Stimulated activated CD4-positive, alpha-beta T cell treated with anti-CD3 and anti-CD28 coated beads, Interleukin-1b, Interleukin-23, amount 100 ng/mL, for 24 hours (primary cell): Measurements from ENCODE around the gene LRRC8C.
"Not testable (repeated sequence)": the region's sequence is repeated elsewhere in the genome, so short reads cannot be mapped to it uniquely, and the experiment has no call there.

Experiments used
- DNase-seq, 4 experiments: peaks; one replicate each; pipeline ENCODE4 v3.0.0-alpha.2; 2020; ENCODE audit warnings: low read depth in 4 of 4, low spot score in 1 of 4

Gene LRRC8C

GRCh38 chr1:89607586-89608318, 25.2 kb upstream of the LRRC8C start:
- no peak for DNase-seq

- peak in 1 of 4 experiments; percentile 71 for DNase-seq
Observed at GRCh38 chr1:89608319-89608983, 24.5 kb upstream of the LRRC8C start.

- no peak for DNase-seq
Observed at GRCh38 chr1:89608984-89609725, 23.8 kb upstream of the LRRC8C start.

- no peak for DNase-seq
Observed at GRCh38 chr1:89609781-89610456, 23.0 kb upstream of the LRRC8C start.

- no peak for DNase-seq
Observed at GRCh38 chr1:89610457-89611011, 22.4 kb upstream of the LRRC8C start.

- DNase-seq = no peak
Observed at GRCh38 chr1:89611721-89612120, 21.2 kb upstream of the LRRC8C start.

GRCh38 chr1:89613928-89614327, 19.0 kb upstream of the LRRC8C start:
- no peak for DNase-seq

- DNase-seq = no peak
Observed at GRCh38 chr1:89615676-89616598, 17.0 kb upstream of the LRRC8C start.

- no peak for DNase-seq
Observed at GRCh38 chr1:89616844-89617627, 15.9 kb upstream of the LRRC8C start.

GRCh38 chr1:89620664-89621063, 12.3 kb upstream of the LRRC8C start:
- no peak for DNase-seq

- DNase-seq = no peak
Observed at GRCh38 chr1:89622895-89623294, 10.0 kb upstream of the LRRC8C start.

- no peak for DNase-seq
Observed at GRCh38 chr1:89624314-89624713, 8.6 kb upstream of the LRRC8C start.

GRCh38 chr1:89624715-89625323, 8.1 kb upstream of the LRRC8C start:
- no peak for DNase-seq

- DNase-seq = no peak
Observed at GRCh38 chr1:89627596-89627962, 5.3 kb upstream of the LRRC8C start.

GRCh38 chr1:89629146-89629545, 3.8 kb upstream of the LRRC8C start:
- no peak for DNase-seq

GRCh38 chr1:89629600-89629999, 3.3 kb upstream of the LRRC8C start:
- not testable (repeated sequence) for DNase-seq

- DNase-seq = no peak
Observed at GRCh38 chr1:89630048-89630447, 2.9 kb upstream of the LRRC8C start.

- DNase-seq = no peak
Observed at GRCh38 chr1:89631816-89632656, 884 bp upstream of the LRRC8C start.
